ENCODE results near the gene CCNDBP1. TPM values are rescaled to one million over a fixed set of nuclear protein-coding genes. Genes with fewer than 3 reads are reported as not detected.
"Not testable (repeated sequence)": the region's sequence is repeated elsewhere in the genome, so short reads cannot be mapped to it uniquely, and the experiment has no call there.

CCNDBP1 gene
- total RNA-seq, 1 experiment from 2014 or later = 30.6 TPM

GRCh38 chr15:43183270-43183669 is 1.9 kb upstream of the CCNDBP1 start:
- Histone ChIP-seq H3K27me3 (no peaks in the 10 kb centered on the region), H3K4me3 (no peak overlapping the region), H3K36me3 (no peaks in the 10 kb centered on the region), H3K27ac (no peak overlapping the region), H3K9me3 (replicated peaks) (no peaks in the 10 kb centered on the region), H3K4me1 (0 out of 2 replicates have a peak, but pooled peaks cover 2% of the 10 kb centered on the region)
- no peak for DNase-seq

- Histone ChIP-seq H3K4me3 (peak overlapping the region; percentile 74), H3K27ac (no peak overlapping the region), H3K27me3 (no peaks in the 10 kb centered on the region), H3K9me3 (replicated peaks) (no peaks in the 10 kb centered on the region), H3K36me3 (no peaks in the 10 kb centered on the region), H3K4me1 (0 out of 2 replicates have a peak, but pooled peaks cover 2% of the 10 kb centered on the region)
- peak in 1 of 2 experiments; percentile 29 for DNase-seq
These were observed 637 bp upstream of the CCNDBP1 start for GRCh38 chr15:43184407-43185124.

- no peak for DNase-seq
- Histone ChIP-seq H3K27ac (peak overlapping the region; percentile 24; the same call in 1 of the 2 replicates), H3K9me3 (replicated peaks) (no peaks in the 10 kb centered on the region), H3K4me1 (0 out of 2 replicates have a peak, but pooled peaks cover 2% of the 10 kb centered on the region), H3K36me3 (no peaks in the 10 kb centered on the region), H3K4me3 (peak overlapping the region; percentile 74), H3K27me3 (no peaks in the 10 kb centered on the region)
These were observed 775 bp downstream of the CCNDBP1 start for GRCh38 chr15:43186003-43186353.

GRCh38 chr15:43187544-43188155 is 2.4 kb downstream of the CCNDBP1 start:
- no peak overlapping the region for H3K4me3 ChIP-seq
- no peak overlapping the region for H3K27ac ChIP-seq
- H3K36me3 ChIP-seq = peaks cover 5% of the 10 kb centered on the region; the same call in 1 of the 2 replicates
- 0 out of 2 replicates have a peak, but pooled peaks cover 2% of the 10 kb centered on the region for H3K4me1 ChIP-seq
- DNase-seq = peak in 1 of 2 experiments; percentile 56
- no peaks in the 10 kb centered on the region for H3K27me3 ChIP-seq
- H3K9me3 ChIP-seq (replicated peaks) = no peaks in the 10 kb centered on the region

GRCh38 chr15:43189296-43189695 is 4.1 kb downstream of the CCNDBP1 start:
- Histone ChIP-seq H3K4me1 (0 out of 2 replicates have a peak, but pooled peaks cover 2% of the 10 kb centered on the region), H3K27me3 (no peaks in the 10 kb centered on the region), H3K27ac (no peak overlapping the region), H3K36me3 (peaks cover 8% of the 10 kb centered on the region; the same call in 1 of the 2 replicates), H3K4me3 (no peak overlapping the region), H3K9me3 (replicated peaks) (no peaks in the 10 kb centered on the region)
- DNase-seq = no peak

GRCh38 chr15:43190178-43190577 is 5.0 kb downstream of the CCNDBP1 start:
- no peaks in the 10 kb centered on the region for H3K9me3 ChIP-seq (replicated peaks)
- no peak for DNase-seq
- H3K27me3 ChIP-seq = no peaks in the 10 kb centered on the region
- no peak overlapping the region for H3K27ac ChIP-seq
- H3K4me3 ChIP-seq = no peak overlapping the region
- H3K4me1 ChIP-seq = 0 out of 2 replicates have a peak, but pooled peaks cover 2% of the 10 kb centered on the region
- H3K36me3 ChIP-seq = peaks cover 8% of the 10 kb centered on the region; the same call in 1 of the 2 replicates

GRCh38 chr15:43193710-43194109 is 8.5 kb downstream of the CCNDBP1 start:
- H3K4me3 ChIP-seq = no peak overlapping the region
- H3K4me1 ChIP-seq = no peaks in the 10 kb centered on the region
- H3K9me3 ChIP-seq (replicated peaks) = no peaks in the 10 kb centered on the region; the same call in 1 of the 2 replicates
- peaks cover 8% of the 10 kb centered on the region; the same call in 1 of the 2 replicates for H3K36me3 ChIP-seq
- DNase-seq = no peak
- H3K27ac ChIP-seq = no peak overlapping the region
- no peaks in the 10 kb centered on the region for H3K27me3 ChIP-seq

GRCh38 chr15:43194795-43195194 is 9.6 kb downstream of the CCNDBP1 start:
- Histone ChIP-seq H3K4me1 (no peaks in the 10 kb centered on the region), H3K36me3 (peaks cover 8% of the 10 kb centered on the region; the same call in 1 of the 2 replicates), H3K27me3 (no peaks in the 10 kb centered on the region), H3K9me3 (replicated peaks) (no peaks in the 10 kb centered on the region; the same call in 1 of the 2 replicates), H3K27ac (no peak overlapping the region), H3K4me3 (no peak overlapping the region)
- no peak for DNase-seq

- Histone ChIP-seq H3K27ac (no peak overlapping the region), H3K4me1 (no peaks in the 10 kb centered on the region), H3K36me3 (peaks cover 5% of the 10 kb centered on the region; the same call in 1 of the 2 replicates), H3K4me3 (no peak overlapping the region), H3K27me3 (no peaks in the 10 kb centered on the region), H3K9me3 (replicated peaks) (no peaks in the 10 kb centered on the region; the same call in 1 of the 2 replicates)
- DNase-seq = no peak
These were observed 11.8 kb downstream of the CCNDBP1 start for GRCh38 chr15:43196760-43197548.

GRCh38 chr15:43197773-43198172 is 12.6 kb downstream of the CCNDBP1 start:
- not testable (repeated sequence) for H3K27ac ChIP-seq; H3K4me1 ChIP-seq; H3K27me3 ChIP-seq; H3K4me3 ChIP-seq; DNase-seq; H3K36me3 ChIP-seq; H3K9me3 ChIP-seq (replicated peaks)

GRCh38 chr15:43198556-43198955 is 13.4 kb downstream of the CCNDBP1 start:
- not testable (repeated sequence) for DNase-seq; H3K36me3 ChIP-seq; H3K27ac ChIP-seq; H3K9me3 ChIP-seq (replicated peaks); H3K27me3 ChIP-seq; H3K4me3 ChIP-seq; H3K4me1 ChIP-seq

GRCh38 chr15:43198992-43199391 is 13.8 kb downstream of the CCNDBP1 start:
- no peaks in the 10 kb centered on the region for H3K27me3 ChIP-seq
- H3K36me3 ChIP-seq = no peaks in the 10 kb centered on the region
- DNase-seq = no peak
- H3K4me1 ChIP-seq = no peaks in the 10 kb centered on the region
- no peak overlapping the region for H3K27ac ChIP-seq
- H3K9me3 ChIP-seq (replicated peaks) = no peaks in the 10 kb centered on the region; the same call in 1 of the 2 replicates
- H3K4me3 ChIP-seq = no peak overlapping the region

GRCh38 chr15:43199945-43200488 is 14.8 kb downstream of the CCNDBP1 start:
- Histone ChIP-seq H3K36me3 (no peaks in the 10 kb centered on the region), H3K4me1 (no peaks in the 10 kb centered on the region), H3K9me3 (replicated peaks) (no peaks in the 10 kb centered on the region; the same call in 1 of the 2 replicates), H3K27ac (no peak overlapping the region), H3K27me3 (no peaks in the 10 kb centered on the region), H3K4me3 (no peak overlapping the region)
- DNase-seq = no peak

- no peak overlapping the region for H3K4me3 ChIP-seq
- DNase-seq = peak; percentile 30 to 49
These were observed 19.1 kb downstream of the CCNDBP1 start for GRCh38 chr15:43204016-43204901.

More at GRCh38 chr15:43204016-43204901, 19.1 kb downstream of the CCNDBP1 start:
- Histone ChIP-seq H3K9me3 (replicated peaks) (no peaks in the 10 kb centered on the region), H3K27ac (no peak overlapping the region), H3K4me1 (no peaks in the 10 kb centered on the region), H3K27me3 (no peaks in the 10 kb centered on the region), H3K36me3 (no peaks in the 10 kb centered on the region)

Measured in SJCRH30 (cell line).